H1 (cell line): ENCODE data around the gene GPR68. TPM values are rescaled to one million over a fixed set of nuclear protein-coding genes. Genes with fewer than 3 reads are reported as not detected.

Experiments
- CTCF ChIA-PET: fragments of 300-600 bp; sonication (Branson Sonifier 250); formaldehyde crosslinking; loops from one replicate; lab custom pipeline; 2021; ENCODE audit not compliant: partially characterized antibody; lab: Charles Lee
- POLR2A ChIA-PET: fragments of 300-600 bp; sonication (Branson Sonifier 250); formaldehyde crosslinking; loops from one replicate; lab custom pipeline; 2021; ENCODE audit warnings: inconsistent platforms; ENCODE audit not compliant: partially characterized antibody; lab: Charles Lee
- DNase-seq, 2 experiments: peaks; one replicate each; pipeline versions ENCODE4 v3.0.0 to v3.0.0-alpha.2; 2010 to 2022; ENCODE audit warnings: low spot score in 2 of 2, low read depth in 1 of 2, mixed read lengths in 1 of 2
- FAIRE-seq: peaks from 2 replicates; lab custom pipeline; 2011; peaks lifted over from hg19 to GRCh38; lab: Jason Lieb, UNC
- H2AFZ ChIP-seq: 2 replicates; pipeline ENCODE4 v1.8.1; 2012; ENCODE audit warnings: low read length, inconsistent platforms
- H2AK5ac ChIP-seq: 2 replicates; pipeline ENCODE4 v1.6.1; 2013; ENCODE audit warnings: low read depth, low read length
- H2BK120ac ChIP-seq: replicated peaks from 2 replicates; pipeline ENCODE3; 2013; ENCODE audit warnings: low read depth, low read length, inconsistent platforms
- H2BK12ac ChIP-seq: 2 replicates; pipeline ENCODE4 v1.6.1; 2013; ENCODE audit warnings: low read depth, low read length
- H2BK15ac ChIP-seq: 2 replicates; pipeline ENCODE4 v1.6.1; 2013; ENCODE audit warnings: low read length
- H2BK20ac ChIP-seq: 2 replicates; pipeline ENCODE4 v1.6.1; 2013; ENCODE audit warnings: low read length
- H2BK5ac ChIP-seq: 2 replicates; pipeline ENCODE4 v1.6.1; 2013; ENCODE audit warnings: low read depth, low read length
- H3K14ac ChIP-seq: 2 replicates; pipeline ENCODE4 v1.6.1; 2013; ENCODE audit warnings: inconsistent platforms; ENCODE audit not compliant: insufficient read length
- H3K18ac ChIP-seq: 2 replicates; pipeline ENCODE4 v1.6.1; 2013; ENCODE audit warnings: low read length; ENCODE audit errors: extremely low read depth
- H3K23ac ChIP-seq: 2 replicates; pipeline ENCODE4 v1.6.1; 2013; ENCODE audit warnings: inconsistent platforms; ENCODE audit not compliant: insufficient read length
- H3K23me2 ChIP-seq: 2 replicates; pipeline ENCODE4 v1.6.1; 2013; ENCODE audit warnings: low read depth, low read length
- H3K27ac ChIP-seq: 2 replicates; pipeline ENCODE4 v1.6.1; 2011; ENCODE audit warnings: low read depth, low read length, inconsistent platforms
- H3K27me3 ChIP-seq, 4 experiments: replicated peaks in 1 of 4; 1 replicate in 1 of 4; 2 replicates in 3 of 4; pipeline versions ENCODE4 v1.6.1 to v1.8.1; 2011 to 2013; ENCODE audit warnings: low read length in 3 of 4, mild to moderate bottlenecking in 3 of 4, inconsistent platforms in 2 of 4, mixed read lengths in 2 of 4, moderate library complexity in 1 of 4; ENCODE audit not compliant: control insufficient read depth in 3 of 4, insufficient read depth in 3 of 4; ENCODE audit errors: extremely low read depth in 1 of 4
- H3K36me3 ChIP-seq, 4 experiments: 2 replicates each; pipeline versions ENCODE4 v1.6.1 to v1.8.1; 2011 to 2013; ENCODE audit warnings: mild to moderate bottlenecking in 4 of 4, low read length in 3 of 4, moderate library complexity in 2 of 4, control low read depth in 1 of 4, inconsistent platforms in 1 of 4; ENCODE audit not compliant: insufficient read depth in 4 of 4, control insufficient read depth in 2 of 4
- H3K4ac ChIP-seq: replicated peaks from 2 replicates; pipeline ENCODE3; 2013; ENCODE audit warnings: low read length, low read depth, mixed read lengths, inconsistent platforms; ENCODE audit not compliant: insufficient read length
- H3K4me1 ChIP-seq, 4 experiments: replicated peaks in 1 of 4; 1 replicate in 1 of 4; 2 replicates in 3 of 4; pipeline versions ENCODE4 v1.6.1 to v1.8.1; 2011 to 2013; ENCODE audit warnings: low read length in 3 of 4, inconsistent platforms in 2 of 4, mixed read lengths in 1 of 4; ENCODE audit not compliant: insufficient read depth in 4 of 4, control insufficient read depth in 3 of 4
- H3K4me2 ChIP-seq, 2 experiments: 2 replicates each; pipeline versions ENCODE4 v1.6.1 to v1.8.1; 2011 to 2013; ENCODE audit warnings: low read depth in 2 of 2, low read length in 2 of 2, control low read depth in 1 of 2, inconsistent platforms in 1 of 2, mild to moderate bottlenecking in 1 of 2; ENCODE audit not compliant: insufficient read depth in 1 of 2
- H3K4me3 ChIP-seq, 4 experiments: fragments of 200-600, 300-600 bp in 1 of 4; sonication (generic), shearing (Covaris generic), sonication (Bioruptor Twin) in 1 of 4; 2 replicates each; pipeline versions ENCODE4 v1.5.1 to v1.8.1; 2011 to 2016; ENCODE audit warnings: low read length in 4 of 4, low read depth in 3 of 4, control low read depth in 2 of 4, inconsistent platforms in 2 of 4, mild to moderate bottlenecking in 2 of 4, mixed read lengths in 1 of 4, moderate library complexity in 1 of 4; ENCODE audit not compliant: insufficient read depth in 2 of 4; ENCODE audit errors: extremely low read depth in 1 of 4
- H3K56ac ChIP-seq: replicated peaks from 2 replicates; pipeline ENCODE3; 2013; ENCODE audit warnings: low read depth, mild to moderate bottlenecking, mixed read lengths, low read length, inconsistent platforms; ENCODE audit not compliant: insufficient read length
- H3K79me1 ChIP-seq: 2 replicates; pipeline ENCODE4 v1.6.1; 2013; ENCODE audit warnings: low read depth, low read length, control low read depth
- H3K79me2 ChIP-seq, 2 experiments: 2 replicates each; pipeline versions ENCODE4 v1.6.1 to v1.8.1; 2012 to 2013; ENCODE audit warnings: low read length in 2 of 2, mild to moderate bottlenecking in 2 of 2, inconsistent platforms in 1 of 2; ENCODE audit not compliant: insufficient read depth in 2 of 2, control insufficient read depth in 1 of 2
- H3K9ac ChIP-seq, 4 experiments: replicated peaks in 1 of 4; 1 replicate in 1 of 4; 2 replicates in 3 of 4; pipeline versions ENCODE4 v1.6.1 to v1.8.1; 2011 to 2013; ENCODE audit warnings: low read depth in 3 of 4, low read length in 3 of 4, control low read depth in 2 of 4, mild to moderate bottlenecking in 2 of 4, moderate library complexity in 2 of 4, inconsistent platforms in 1 of 4; ENCODE audit errors: extremely low read depth in 1 of 4
- H3K9me3 ChIP-seq, 2 experiments: 2 replicates each; pipeline versions ENCODE4 v1.6.1 to v1.8.1; 2012 to 2013; ENCODE audit warnings: mild to moderate bottlenecking in 2 of 2, moderate library complexity in 2 of 2, control low read depth in 1 of 2, inconsistent platforms in 1 of 2, low read depth in 1 of 2, low read length in 1 of 2, mixed read lengths in 1 of 2; ENCODE audit not compliant: insufficient read depth in 2 of 2
- H4K20me1 ChIP-seq, 2 experiments: replicated peaks in 1 of 2; 2 replicates each; pipeline versions ENCODE3 to v1.8.1; 2011 to 2013; ENCODE audit warnings: inconsistent platforms in 2 of 2, low read length in 2 of 2, mild to moderate bottlenecking in 1 of 2; ENCODE audit not compliant: insufficient read depth in 2 of 2, control insufficient read depth in 1 of 2
- H4K5ac ChIP-seq: 2 replicates; pipeline ENCODE4 v1.6.1; 2013; ENCODE audit warnings: low read length, low read depth, mixed read lengths, inconsistent platforms; ENCODE audit not compliant: insufficient read length
- H4K8ac ChIP-seq: 2 replicates; pipeline ENCODE4 v1.8.0; 2013; ENCODE audit warnings: mild to moderate bottlenecking, moderate library complexity, low read length, inconsistent platforms; ENCODE audit not compliant: insufficient read depth; ENCODE audit errors: extremely low read depth
- H4K91ac ChIP-seq: replicated peaks from 2 replicates; pipeline ENCODE3; 2013; ENCODE audit warnings: low read length, mixed read lengths, inconsistent platforms; ENCODE audit not compliant: insufficient read length
- ATF2 ChIP-seq: IDR thresholded peaks from 2 replicates; pipeline ENCODE4 v1.6.1; 2012; ENCODE audit warnings: low read length, inconsistent platforms
- CHD2 ChIP-seq: IDR thresholded peaks from 2 replicates; pipeline ENCODE4 v1.6.1; 2012; ENCODE audit warnings: low read length, improper control_type of control experiment
- EP300 ChIP-seq, 2 experiments: IDR thresholded peaks; 1 replicate in 1 of 2; 2 replicates in 1 of 2; pipeline ENCODE4 v1.6.1; 2011 to 2012; ENCODE audit warnings: low read depth in 2 of 2, low read length in 2 of 2, mild to moderate bottlenecking in 2 of 2, borderline replicate concordance in 1 of 2, inconsistent platforms in 1 of 2, moderate library complexity in 1 of 2
- HDAC2 ChIP-seq, 2 experiments: fragments of 300-600 bp in 1 of 2; sonication (generic) in 1 of 2; IDR thresholded peaks; 2 replicates each; pipeline ENCODE4 v1.6.1; 2011 to 2012; ENCODE audit warnings: low read depth in 2 of 2, low read length in 2 of 2, mild to moderate bottlenecking in 2 of 2, moderate library complexity in 2 of 2, borderline replicate concordance in 1 of 2, inconsistent platforms in 1 of 2
- KDM1A ChIP-seq: fragments of 200-600, 300-600 bp; sonication (generic); IDR thresholded peaks from 2 replicates; pipeline ENCODE4 v1.7.1; 2016; ENCODE audit warnings: mild to moderate bottlenecking, low read length, borderline replicate concordance
- MAX ChIP-seq: IDR thresholded peaks from 2 replicates; pipeline ENCODE4 v1.6.1; 2012; ENCODE audit warnings: inconsistent platforms
- NANOG ChIP-seq: IDR thresholded peaks from 2 replicates; pipeline ENCODE4 v1.6.1; 2011; ENCODE audit warnings: low read length, low read depth, mild to moderate bottlenecking, inconsistent platforms; ENCODE audit not compliant: insufficient read depth, poor library complexity, severe bottlenecking
- POU5F1 ChIP-seq: IDR thresholded peaks from 2 replicates; pipeline ENCODE4 v1.6.1; 2011; ENCODE audit warnings: low read depth, mild to moderate bottlenecking, low read length, moderate library complexity
- RBBP5 ChIP-seq: IDR thresholded peaks from 2 replicates; pipeline ENCODE4 v1.7.1; 2012; ENCODE audit warnings: low read depth, mild to moderate bottlenecking, inconsistent platforms, low read length, moderate library complexity, borderline replicate concordance
- SP4 ChIP-seq: IDR thresholded peaks from 2 replicates; pipeline ENCODE4 v1.6.1; 2012; ENCODE audit warnings: low read length, inconsistent platforms
- SUZ12 ChIP-seq: fragments of 200-600 bp; sonication (generic); IDR thresholded peaks from 2 replicates; pipeline ENCODE4 v1.6.1; 2012; ENCODE audit warnings: mild to moderate bottlenecking, inconsistent platforms, low read length, moderate library complexity, mixed read lengths
- TBP ChIP-seq: IDR thresholded peaks from 2 replicates; pipeline ENCODE4 v1.6.1; 2011; ENCODE audit warnings: low read depth, low read length, improper control_type of control experiment
- WGBS, 2 experiments: shearing (Covaris generic) in 1 of 2; methylation state at CpG; one replicate each; pipeline versions ENCODE4 v1.1.6 to v1.1.7; 2013 to 2015; ENCODE audit warnings: low lambda C conversion rate in 2 of 2, mixed read lengths in 2 of 2, inconsistent platforms in 1 of 2, low coverage in 1 of 2, missing lambda C conversion rate in 1 of 2; ENCODE audit not compliant: insufficient replicate concordance in 2 of 2, insufficient coverage in 1 of 2, insufficient read length in 1 of 2; ENCODE audit errors: extremely low coverage in 1 of 2, missing lambda C conversion rate in 1 of 2; 5-methylcytosine and 5-hydroxymethylcytosine counted together
- polyA plus RNA-seq, 7 experiments: library from polyadenylated mRNA; depleted of rRNA in 3 of 7; stranded (reverse) in 5 of 7; unstranded in 2 of 7; fragments of >200 nt in 5 of 7; fragments of 200-250 nt in 2 of 7; gene quantifications; 1 replicate in 5 of 7; 2 replicates in 1 of 7; 4 replicates in 1 of 7; pipeline versions ENCODE4 v1.2.1 to v1.2.3, GENCODE V29; 2011 to 2013; ENCODE audit warnings: missing spikeins in 2 of 7, mixed read lengths in 2 of 7
- total RNA-seq: library from RNA; stranded (reverse); fragmentation: NEBNext Ultra II Directional; extraction: Animal tissue kit (Norgen Biotek cat#: 25700); gene quantifications from 2 replicates; pipeline ENCODE4 v1.2.1, GENCODE V29; 2021

The GPR68 gene
- total and polyA plus RNA-seq, 2 of the 8 experiments (the other 6 are each of a cell fraction or from before 2014, with no cell fraction given): 0.22 to 0.76 TPM

GRCh38 chr14:91232603-91233002 lies 11.9 kb downstream of the GPR68 start:
- Histone ChIP-seq H3K9ac (no peak overlapping the region), H2AK5ac (no peak overlapping the region), H4K91ac (no peak overlapping the region), H3K4me2 (no peak overlapping the region), H3K27ac (no peak overlapping the region), H3K4me1 (peaks cover 0 to 10% (median 6%) of the 10 kb centered on the region in 4 experiments; a peak in 6 of 7 replicates), H3K18ac (no peak overlapping the region), H4K5ac (no peak overlapping the region), H3K56ac (no peak overlapping the region), H2BK20ac (no peak overlapping the region), H4K8ac (peak overlapping the region; percentile 6; the same call in 1 of the 2 replicates), H3K27me3 (peaks cover 0 to 2% (median 0%) of the 10 kb centered on the region in 4 experiments; a peak in 1 of 7 replicates), H3K4me3 (no peak overlapping the region), H3K9me3 (peaks cover 5 to 7% of the 10 kb centered on the region in 2 experiments; a peak in 3 of 4 replicates), H3K36me3 (no peaks in the 10 kb centered on the region), H3K79me2 (no peaks in the 10 kb centered on the region), H2BK15ac (no peak overlapping the region), H2BK120ac (no peak overlapping the region), H2BK5ac (no peak overlapping the region), H3K79me1 (no peaks in the 10 kb centered on the region), H4K20me1 (no peaks in the 10 kb centered on the region), H3K14ac (no peak overlapping the region), H2BK12ac (no peak overlapping the region), H3K23ac (no peak overlapping the region), H2AFZ (no peak overlapping the region), H3K4ac (no peak overlapping the region), H3K23me2 (no peaks in the 10 kb centered on the region)
- DNase-seq (no peak), FAIRE-seq (no peak)
- POLR2A ChIA-PET: no interaction called here
- CTCF ChIA-PET: no interaction called here
- 79% methylated on average over 2 of the region's 2 CpGs; no CpG with 5 or more reads in 1 of the 2 experiments for WGBS, 2 experiments
- TF ChIP-seq HDAC2 (IDR thresholded peaks at IDR 0.05; ENCODE audit: borderline replicate concordance in 1 of 2, low read depth in 2 of 2, low read length in 2 of 2): no peak
- no peak for TF ChIP-seq POU5F1
- no peak for TF ChIP-seq CHD2
- TF ChIP-seq SUZ12: no peak
- no peak for TF ChIP-seq KDM1A
- TF ChIP-seq SP4: no peak
- no peak for TF ChIP-seq RBBP5
- no peak for TF ChIP-seq MAX
- no peak for TF ChIP-seq TBP
- TF ChIP-seq EP300 (IDR thresholded peaks at IDR 0.05; ENCODE audit: borderline replicate concordance in 1 of 2, low read depth in 2 of 2, low read length in 2 of 2): no peak
- TF ChIP-seq ATF2: no peak
- TF ChIP-seq NANOG: no peak
